A549 (cell line): ENCODE data around the gene ARHGAP18.

Source experiments
- CHD2 ChIP-seq: fragments of 150-350 bp; IDR thresholded peaks from 2 replicates; pipeline ENCODE4 v1.6.1; 2014; ENCODE audit warnings: low read length; ENCODE audit not compliant: partially characterized antibody
- CHD4 ChIP-seq: fragments of 200-600 bp; sonication (generic); IDR thresholded peaks from 2 replicates; pipeline ENCODE4 v1.6.1; 2016; ENCODE audit warnings: antibody characterized with exemption, mild to moderate bottlenecking, borderline replicate concordance
- CTCF ChIP-seq: fragments of >200 bp; sonication (Bioruptor Twin); formaldehyde crosslinking; IDR thresholded peaks from 3 replicates; pipeline ENCODE4 v1.5.1; 2016
- MAZ ChIP-seq: fragments of 150-350 bp; IDR thresholded peaks from 2 replicates; pipeline ENCODE4 v1.6.1; 2014; ENCODE audit warnings: antibody characterized with exemption, low read depth, low read length, borderline replicate concordance
- NR3C1 ChIP-seq: fragments of >200 bp; sonication (Bioruptor Twin); formaldehyde crosslinking; IDR thresholded peaks from 3 replicates; pipeline ENCODE4 v1.6.1; 2017
- PBX3 ChIP-seq: IDR thresholded peaks from 2 replicates; pipeline ENCODE4 v1.6.1; 2012
- POLR2A ChIP-seq: IDR thresholded peaks from 2 replicates; pipeline ENCODE4 v1.6.1; 2012; ENCODE audit warnings: mild to moderate bottlenecking, low read length

GRCh38 chr6:129754750-129755149 lies 44.8 kb upstream of the ARHGAP18 start:
- no peak for TF ChIP-seq CHD2
- TF ChIP-seq PBX3: no peak
- no peak for TF ChIP-seq CTCF
- TF ChIP-seq MAZ: no peak
- TF ChIP-seq POLR2A: no peak
- no peak for TF ChIP-seq CHD4
- no peak for TF ChIP-seq NR3C1
